ENCODE results near the gene KRT15.

KRT15 gene

GRCh38 chr17:41476866-41477815, 41.5 kb downstream of the KRT15 start:
- DNase-seq: no peak

GRCh38 chr17:41475421-41475820, 43.3 kb downstream of the KRT15 start:
- DNase-seq: no peak

- DNase-seq: no peak
Observed at GRCh38 chr17:41474863-41475262, 43.8 kb downstream of the KRT15 start.

- no peak for DNase-seq
Observed at GRCh38 chr17:41468346-41468745, 50.3 kb downstream of the KRT15 start.

- no peak for DNase-seq
Observed at GRCh38 chr17:41467561-41467960, 51.1 kb downstream of the KRT15 start.

GRCh38 chr17:41466988-41467387, 51.7 kb downstream of the KRT15 start, which contains the start of gene KRT32:
TSS of gene KRT32 (minus strand) at chr17:41467386. CDS start at chr17:41467325, 61 bp downstream.
- no peak for DNase-seq

GRCh38 chr17:41464682-41465081, 54.0 kb downstream of the KRT15 start:
- no peak for DNase-seq

- no peak for DNase-seq
Observed at GRCh38 chr17:41464173-41464572, 54.5 kb downstream of the KRT15 start.

- DNase-seq: no peak
Observed at GRCh38 chr17:41463746-41464145, 54.9 kb downstream of the KRT15 start.

Measured in SHP77 treated with DMSO at 0.1 percent for 48 hours (cell line).